HG02885 (cell line): ENCODE results near the gene ABCA4.
"Not testable (repeated sequence)": the region's sequence is repeated elsewhere in the genome, so short reads cannot be mapped to it uniquely, and the experiment has no call there.

Experiments used
- ATAC-seq: cut with Tn5 transposase; IDR thresholded peaks from one replicate; pipeline ENCODE4 v1.9.1; 2021; ENCODE audit warnings: mild to moderate bottlenecking; ENCODE audit not compliant: unreplicated experiment, poor library complexity

The ABCA4 gene

GRCh38 chr1:94013367-94013878 is 107.5 kb downstream of the ABCA4 start:
- ATAC-seq, result no peak

- ATAC-seq, result no peak
Measured at GRCh38 chr1:94012708-94013366, 108.1 kb downstream of the ABCA4 start.

- no peak for ATAC-seq
Measured at GRCh38 chr1:94011709-94012595, 109.0 kb downstream of the ABCA4 start.

- ATAC-seq, result no peak
Measured at GRCh38 chr1:94011129-94011528, 109.8 kb downstream of the ABCA4 start.

- no peak for ATAC-seq
Measured at GRCh38 chr1:94009304-94009703, 111.6 kb downstream of the ABCA4 start.

- no peak for ATAC-seq
Measured at GRCh38 chr1:94006604-94007003, 114.3 kb downstream of the ABCA4 start.

GRCh38 chr1:94004924-94005323 is 116.0 kb downstream of the ABCA4 start:
- no peak for ATAC-seq

- no peak for ATAC-seq
Measured at GRCh38 chr1:94002046-94002787, 118.7 kb downstream of the ABCA4 start.

GRCh38 chr1:94001397-94002045 is 119.4 kb downstream of the ABCA4 start:
- ATAC-seq, result no peak

GRCh38 chr1:94000510-94001282 is 120.3 kb downstream of the ABCA4 start:
- no peak for ATAC-seq

GRCh38 chr1:93999840-94000415 is 121.0 kb downstream of the ABCA4 start:
- no peak for ATAC-seq

- not testable (repeated sequence) for ATAC-seq
Measured at GRCh38 chr1:93998532-93998931, 122.4 kb downstream of the ABCA4 start.

GRCh38 chr1:93997756-93998155 is 123.2 kb downstream of the ABCA4 start:
- ATAC-seq, result no peak

- ATAC-seq, result no peak
Measured at GRCh38 chr1:93995837-93996536, 125.0 kb downstream of the ABCA4 start.

- no peak for ATAC-seq
Measured at GRCh38 chr1:93993731-93994130, 127.2 kb downstream of the ABCA4 start.

GRCh38 chr1:93992954-93993353 is 128.0 kb downstream of the ABCA4 start:
- no peak for ATAC-seq

GRCh38 chr1:93992190-93992589 is 128.8 kb downstream of the ABCA4 start:
- no peak for ATAC-seq

GRCh38 chr1:93991271-93991670 is 129.7 kb downstream of the ABCA4 start:
- no peak for ATAC-seq

- not testable (repeated sequence) for ATAC-seq
Measured at GRCh38 chr1:93990477-93990876, 130.5 kb downstream of the ABCA4 start.
